ENCODE measurements around the gene ZYX. TPM values are rescaled to one million over a fixed set of nuclear protein-coding genes. Genes with fewer than 3 reads are reported as not detected.
"Not testable (repeated sequence)": the region's sequence is repeated elsewhere in the genome, so short reads cannot be mapped to it uniquely, and the experiment has no call there.

The ZYX gene
- total RNA-seq, 1 donor from 2014 or later = 263 TPM

DNA sequence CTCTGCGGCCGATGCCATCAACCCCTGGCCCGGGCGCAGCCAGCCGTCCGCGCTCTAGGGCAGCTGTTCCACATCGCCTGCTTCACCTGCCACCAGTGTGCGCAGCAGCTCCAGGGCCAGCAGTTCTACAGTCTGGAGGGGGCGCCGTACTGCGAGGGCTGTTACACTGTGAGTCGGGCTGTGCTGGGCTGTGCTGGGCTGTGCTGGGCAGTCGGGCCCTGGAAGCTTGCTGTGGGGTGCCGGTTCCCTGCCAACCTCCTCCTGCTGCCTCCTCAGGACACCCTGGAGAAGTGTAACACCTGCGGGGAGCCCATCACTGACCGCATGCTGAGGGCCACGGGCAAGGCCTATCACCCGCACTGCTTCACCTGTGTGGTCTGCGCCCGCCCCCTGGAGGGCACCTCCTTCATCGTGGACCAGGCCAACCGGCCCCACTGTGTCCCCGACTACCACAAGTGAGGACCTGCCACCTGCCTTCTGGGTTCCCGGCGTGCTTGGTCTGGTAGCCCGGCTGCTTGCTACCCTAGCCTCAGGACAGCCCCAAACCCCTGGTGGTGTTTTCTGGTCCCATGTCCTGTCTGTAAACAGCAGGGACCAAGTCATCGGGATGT lies 7.5 kb downstream of the ZYX start:
- peaks cover 65% of the 10 kb centered on the region for H3K4me1 ChIP-seq

DNA sequence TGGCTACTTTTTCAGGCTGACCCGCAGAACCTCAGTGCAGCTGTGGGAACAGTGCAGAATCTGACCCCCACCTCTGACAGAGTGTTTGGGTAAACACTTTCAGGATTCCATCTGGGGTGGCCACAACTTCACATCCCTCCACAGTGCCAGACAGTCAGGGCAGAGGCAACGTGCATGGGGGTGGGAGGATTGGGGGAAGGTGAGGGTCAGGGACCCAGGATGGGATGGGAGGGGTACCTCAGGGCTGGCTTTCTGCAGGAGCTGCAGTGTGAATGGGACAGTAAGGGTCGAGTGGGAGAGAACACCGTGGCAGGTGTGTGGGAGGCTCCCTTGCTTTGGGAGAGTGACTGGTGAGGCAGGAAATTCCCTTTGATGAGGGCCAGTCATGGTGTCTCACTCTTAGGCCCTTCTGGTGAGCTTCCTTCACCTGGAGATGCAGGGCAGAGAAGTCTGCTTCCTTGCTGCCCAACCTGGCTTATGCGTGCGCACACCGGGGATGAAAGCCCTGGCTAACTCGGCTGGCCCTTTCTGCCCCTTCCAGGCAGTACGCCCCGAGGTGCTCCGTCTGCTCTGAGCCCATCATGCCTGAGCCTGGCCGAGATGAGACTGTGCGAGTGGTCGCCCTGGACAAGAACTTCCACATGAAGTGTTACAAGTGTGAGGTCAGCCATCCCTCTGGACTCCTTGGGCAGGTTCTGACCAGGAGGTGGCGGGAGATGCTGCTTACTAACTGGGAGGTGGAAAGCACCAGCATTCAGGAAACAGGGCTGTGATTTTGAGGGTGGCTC lies 8.4 kb downstream of the ZYX start:
- peaks cover 49% of the 10 kb centered on the region for H3K36me3 ChIP-seq
- TF ChIP-seq, protein P1, sequence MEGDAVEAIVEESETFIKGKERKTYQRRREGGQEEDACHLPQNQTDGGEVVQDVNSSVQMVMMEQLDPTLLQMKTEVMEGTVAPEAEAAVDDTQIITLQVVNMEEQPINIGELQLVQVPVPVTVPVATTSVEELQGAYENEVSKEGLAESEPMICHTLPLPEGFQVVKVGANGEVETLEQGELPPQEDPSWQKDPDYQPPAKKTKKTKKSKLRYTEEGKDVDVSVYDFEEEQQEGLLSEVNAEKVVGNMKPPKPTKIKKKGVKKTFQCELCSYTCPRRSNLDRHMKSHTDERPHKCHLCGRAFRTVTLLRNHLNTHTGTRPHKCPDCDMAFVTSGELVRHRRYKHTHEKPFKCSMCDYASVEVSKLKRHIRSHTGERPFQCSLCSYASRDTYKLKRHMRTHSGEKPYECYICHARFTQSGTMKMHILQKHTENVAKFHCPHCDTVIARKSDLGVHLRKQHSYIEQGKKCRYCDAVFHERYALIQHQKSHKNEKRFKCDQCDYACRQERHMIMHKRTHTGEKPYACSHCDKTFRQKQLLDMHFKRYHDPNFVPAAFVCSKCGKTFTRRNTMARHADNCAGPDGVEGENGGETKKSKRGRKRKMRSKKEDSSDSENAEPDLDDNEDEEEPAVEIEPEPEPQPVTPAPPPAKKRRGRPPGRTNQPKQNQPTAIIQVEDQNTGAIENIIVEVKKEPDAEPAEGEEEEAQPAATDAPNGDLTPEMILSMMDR (IDR thresholded peaks at IDR 0.05) = no peak
- no peaks in the 10 kb centered on the region for H3K9me3 ChIP-seq
- H3K27me3 ChIP-seq = no peaks in the 10 kb centered on the region
- no peak for DNase-seq
- intact Hi-C loops (cut with DNase I) = no loop called here
- H3K4me1 ChIP-seq = peaks cover 58% of the 10 kb centered on the region
- ATAC-seq = no peak
- H3K4me3 ChIP-seq = no peak overlapping the region
- no peak overlapping the region for H3K27ac ChIP-seq

More for the DNA sequence above, 7.5 kb downstream of the ZYX start:
- ATAC-seq (no peak), DNase-seq (no peak)
- intact Hi-C loops (cut with DNase I) = no loop called here
- Histone ChIP-seq H3K9me3 (no peaks in the 10 kb centered on the region), H3K27me3 (no peaks in the 10 kb centered on the region), H3K27ac (no peak overlapping the region), H3K4me3 (no peak overlapping the region), H3K36me3 (peaks cover 51% of the 10 kb centered on the region)
- TF ChIP-seq, protein P1 (IDR thresholded peaks at IDR 0.05) = no peak

DNA sequence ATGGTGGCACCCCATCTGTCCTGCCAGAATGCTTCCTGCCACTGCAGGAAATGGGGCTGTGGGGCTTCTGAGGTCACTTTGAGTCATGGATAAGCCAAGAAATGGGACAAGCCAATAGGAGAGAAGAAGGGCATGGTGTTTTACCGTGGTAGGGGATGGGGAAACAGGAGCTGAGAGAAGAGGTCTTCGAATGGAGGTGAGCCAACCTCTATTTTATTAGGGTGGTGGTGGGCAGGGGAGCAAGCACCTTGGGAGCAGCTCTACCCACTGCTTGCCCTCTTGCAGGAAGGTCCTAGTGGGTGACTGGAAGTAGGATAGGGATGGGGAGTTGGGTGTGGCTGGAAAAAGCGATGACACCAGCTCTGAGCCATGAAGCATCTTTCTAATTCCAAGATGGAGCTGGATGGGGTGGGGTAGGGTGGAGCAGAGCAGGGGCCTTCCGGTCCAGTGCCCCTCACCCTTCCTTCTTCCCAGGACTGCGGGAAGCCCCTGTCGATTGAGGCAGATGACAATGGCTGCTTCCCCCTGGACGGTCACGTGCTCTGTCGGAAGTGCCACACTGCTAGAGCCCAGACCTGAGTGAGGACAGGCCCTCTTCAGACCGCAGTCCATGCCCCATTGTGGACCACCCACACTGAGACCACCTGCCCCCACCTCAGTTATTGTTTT lies 9.1 kb downstream of the ZYX start:
- no peak overlapping the region for H3K4me3 ChIP-seq
- no peaks in the 10 kb centered on the region for H3K9me3 ChIP-seq
- TF ChIP-seq, protein P1 (IDR thresholded peaks at IDR 0.05) = no peak
- no peak for DNase-seq
- peaks cover 49% of the 10 kb centered on the region for H3K36me3 ChIP-seq
- H3K27ac ChIP-seq = no peak overlapping the region
- no peak for ATAC-seq
- intact Hi-C loops (cut with DNase I) = no loop called here
- H3K27me3 ChIP-seq = no peaks in the 10 kb centered on the region
- peaks cover 54% of the 10 kb centered on the region for H3K4me1 ChIP-seq

DNA sequence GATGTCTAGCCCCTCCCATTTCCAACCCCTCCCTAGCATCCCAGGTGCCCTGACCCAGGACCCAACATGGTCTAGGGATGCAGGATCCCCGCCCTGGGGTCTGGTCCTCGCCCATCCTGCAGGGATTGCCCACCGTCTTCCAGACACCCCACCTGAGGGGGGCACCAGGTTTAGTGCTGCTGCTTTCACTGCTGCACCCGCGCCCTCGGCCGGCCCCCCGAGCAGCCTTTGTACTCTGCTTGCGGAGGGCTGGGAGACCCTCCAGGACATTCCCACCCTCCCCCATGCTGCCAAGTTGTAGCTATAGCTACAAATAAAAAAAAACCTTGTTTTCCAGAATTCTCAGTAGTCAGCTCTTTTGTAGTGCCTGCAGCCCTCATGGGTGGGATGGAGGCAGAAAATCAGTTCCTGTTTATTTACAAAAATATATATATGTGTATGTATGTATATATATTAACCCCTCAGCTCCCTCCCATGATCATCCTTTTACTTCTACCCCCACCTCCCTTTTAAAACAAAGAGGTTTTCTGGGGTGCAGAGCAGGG lies 9.7 kb downstream of the ZYX start:
- no peak for ATAC-seq
- H3K27me3 ChIP-seq = no peaks in the 10 kb centered on the region
- H3K27ac ChIP-seq = peak overlapping the region; percentile 90
- TF ChIP-seq, protein P1 (IDR thresholded peaks at IDR 0.05) = no peak
- no peaks in the 10 kb centered on the region for H3K9me3 ChIP-seq
- DNase-seq = no peak
- peaks cover 49% of the 10 kb centered on the region for H3K36me3 ChIP-seq
- H3K4me1 ChIP-seq = peaks cover 56% of the 10 kb centered on the region
- no peak overlapping the region for H3K4me3 ChIP-seq
- intact Hi-C loops (cut with DNase I) = no loop called here

DNA sequence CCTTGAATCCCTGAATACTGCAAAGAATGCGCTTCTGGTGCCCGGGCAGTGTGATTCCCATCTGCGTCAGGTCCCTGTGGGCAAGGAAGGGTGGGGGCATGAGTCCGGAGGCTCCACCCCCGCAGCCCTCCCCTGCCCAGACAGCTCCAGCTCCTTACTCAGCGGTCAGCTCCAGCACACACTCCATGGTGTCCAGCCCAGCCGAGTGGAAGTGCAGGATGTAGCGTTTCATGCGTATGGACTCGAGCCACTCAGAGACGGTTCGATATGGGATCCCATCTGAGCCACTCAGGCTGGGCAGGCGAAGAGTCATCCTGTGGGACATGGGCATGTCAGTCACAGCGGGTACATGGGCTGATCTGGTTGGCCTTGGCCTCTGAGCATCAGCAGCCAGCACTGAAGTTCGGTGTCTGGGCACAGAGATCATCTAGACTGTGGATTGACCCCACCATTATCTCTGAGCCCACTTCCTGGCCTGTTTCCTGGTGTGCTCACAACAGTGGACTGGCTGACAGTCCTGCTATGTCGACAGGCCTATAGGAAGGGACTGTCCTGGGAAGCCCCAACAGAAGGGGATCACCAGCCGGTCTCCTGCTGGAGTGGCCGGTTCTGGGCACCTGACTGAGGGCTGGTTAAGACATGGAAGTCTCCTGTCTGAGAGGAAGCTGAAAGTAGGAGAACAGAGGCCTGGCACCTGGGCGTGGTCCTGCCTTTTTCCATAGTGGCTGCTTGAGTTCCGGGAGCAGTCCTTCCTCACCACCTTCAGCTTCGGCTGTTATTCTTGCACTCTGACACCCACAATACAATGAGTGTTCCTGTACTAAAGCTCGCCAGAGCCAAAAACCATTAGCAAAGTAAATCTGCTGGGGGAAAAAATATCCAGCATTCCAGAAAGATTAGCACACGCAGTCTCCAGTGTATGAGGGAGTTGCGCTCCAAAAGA lies 10.6 kb downstream of the ZYX start:
- ATAC-seq (peak; percentile 39), DNase-seq (no peak)
- H3K36me3 ChIP-seq = peaks cover 49% of the 10 kb centered on the region
- H3K4me3 ChIP-seq = no peak overlapping the region
- H3K27me3 ChIP-seq = no peaks in the 10 kb centered on the region
- H3K4me1 ChIP-seq = peaks cover 61% of the 10 kb centered on the region
- intact Hi-C loops (cut with DNase I) = no loop called here
- H3K27ac ChIP-seq = peak overlapping the region; percentile 90
- TF ChIP-seq, protein P1 (IDR thresholded peaks at IDR 0.05) = no peak
- H3K9me3 ChIP-seq = no peaks in the 10 kb centered on the region

DNA sequence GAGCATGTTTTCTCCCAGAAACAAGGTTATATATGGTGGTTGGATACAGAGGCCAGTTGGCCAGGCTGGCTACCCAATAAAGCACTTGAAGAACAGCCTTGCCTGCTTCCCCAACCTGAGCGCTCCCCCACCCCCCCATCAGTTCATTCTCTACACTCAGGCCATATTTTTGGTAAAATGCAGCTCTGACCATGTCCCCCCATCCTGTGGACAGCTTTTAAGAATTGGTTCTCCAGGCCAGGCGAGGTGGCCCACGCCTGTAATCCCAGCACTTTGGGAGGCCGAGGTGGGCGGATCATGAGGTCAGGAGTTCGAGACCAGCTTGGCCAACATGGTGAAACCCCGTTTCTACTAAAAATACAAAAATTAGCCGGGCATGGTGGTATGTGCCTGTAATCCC lies 11.3 kb downstream of the ZYX start:
- H3K27me3 ChIP-seq; H3K4me3 ChIP-seq; H3K9me3 ChIP-seq; DNase-seq; intact Hi-C loops (cut with DNase I); ATAC-seq: not testable (repeated sequence)
- Histone ChIP-seq H3K4me1 (peaks cover 59% of the 10 kb centered on the region), H3K27ac (peak overlapping the region; percentile 90), H3K36me3 (peaks cover 45% of the 10 kb centered on the region)
